Measurements from ENCODE around the gene SLC47A1. TPM values are rescaled to one million over a fixed set of nuclear protein-coding genes. Genes with fewer than 3 reads are reported as not detected.
"Not testable (repeated sequence)": the region's sequence is repeated elsewhere in the genome, so short reads cannot be mapped to it uniquely, and the experiment has no call there.

SLC47A1 gene
- total RNA-seq, 1 experiment from 2014 or later, result 16.1 TPM

- Histone ChIP-seq H3K27me3 (ENCODE audit: control insufficient read depth, insufficient read depth, low read length) (no peaks in the 10 kb centered on the region), H3K27ac (ENCODE audit: low read length) (no peak overlapping the region), H3K4me1 (ENCODE audit: control insufficient read depth, insufficient read depth, low read length) (no peaks in the 10 kb centered on the region), H3K36me3 (ENCODE audit: control insufficient read depth, insufficient read depth, low read length) (no peaks in the 10 kb centered on the region), H3K9me3 (ENCODE audit: control insufficient read depth, insufficient read depth, low read depth, low read length) (no peaks in the 10 kb centered on the region), H3K4me3 (ENCODE audit: low read depth in 2 of 2, low read length in 2 of 2) (no peak overlapping the region)
- ChIA-PET CTCF (interaction anchor here (1.7 kb wide), 1 partner anchor 245 kb away, joined by 14 read pairs; no protein-coding TSS in a partner anchor), POLR2A (no interaction called here)
- in situ Hi-C loops (cut with HindIII; ENCODE audit: low pct_unique_long_range_greater_than_20kb, low sequenced_read_pairs), result no loop called here
- ATAC-seq (no peak), DNase-seq (ENCODE audit: low read depth, low spot score) (no peak)
- TF ChIP-seq TCF7L2 (IDR thresholded peaks at IDR 0.05; ENCODE audit: low read depth, low read length), result no peak
- no peak for TF ChIP-seq SIN3A (IDR thresholded peaks at IDR 0.05; ENCODE audit: borderline replicate concordance, insufficient read depth, low read depth, low read length)
- intact Hi-C loops (cut with micrococcal nuclease; ENCODE audit: unreplicated experiment), result loop anchor here (10.0 kb wide), 1 partner anchor 127 kb away; the partner anchor contains the start of gene ALDH3A2
- BruUV-seq (replicated peaks), result no TSS peak
Observed at GRCh38 chr17:19517699-19518098, 16.0 kb upstream of the SLC47A1 start.

- H3K27ac ChIP-seq (ENCODE audit: low read length); H3K4me1 ChIP-seq (ENCODE audit: control insufficient read depth, insufficient read depth, low read length); H3K4me3 ChIP-seq (ENCODE audit: low read depth in 2 of 2, low read length in 2 of 2); DNase-seq (ENCODE audit: low read depth, low spot score); BruUV-seq (replicated peaks); H3K36me3 ChIP-seq (ENCODE audit: control insufficient read depth, insufficient read depth, low read length); ATAC-seq; POLR2A ChIA-PET; in situ Hi-C loops (cut with HindIII; ENCODE audit: low pct_unique_long_range_greater_than_20kb, low sequenced_read_pairs); H3K9me3 ChIP-seq (ENCODE audit: control insufficient read depth, insufficient read depth, low read depth, low read length); CTCF ChIA-PET; H3K27me3 ChIP-seq (ENCODE audit: control insufficient read depth, insufficient read depth, low read length): not testable (repeated sequence)
- intact Hi-C loops (cut with micrococcal nuclease; ENCODE audit: unreplicated experiment), result loop anchor here (10.0 kb wide), 1 partner anchor 125 kb away; the partner anchor contains the start of gene ALDH3A2
Observed at GRCh38 chr17:19519388-19520291, 14.0 kb upstream of the SLC47A1 start.

DNA sequence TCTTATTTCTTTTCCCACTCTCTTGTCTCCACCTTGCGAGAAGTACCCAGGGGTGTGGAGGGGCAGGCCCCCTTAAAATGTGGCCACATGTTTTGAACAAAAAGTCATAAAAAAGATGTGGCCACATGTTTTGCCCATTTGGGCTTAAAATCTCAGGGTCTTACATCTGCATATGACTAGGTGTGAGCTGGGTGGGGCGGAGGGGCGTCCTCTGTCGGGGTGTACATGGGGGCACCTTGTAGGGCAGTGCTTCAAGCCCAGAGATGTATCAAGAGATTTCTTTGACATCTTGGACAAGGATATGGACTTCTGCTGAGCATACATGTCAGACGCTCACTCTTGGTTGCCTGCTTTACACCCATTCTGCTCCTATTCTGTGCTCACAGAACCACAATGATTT, 13.0 kb upstream of the SLC47A1 start:
- CTCF ChIA-PET, result no interaction called here
- no peak for ATAC-seq
- no TSS peak for BruUV-seq (replicated peaks)

More for the DNA sequence above, 13.0 kb upstream of the SLC47A1 start:
- Histone ChIP-seq H3K27me3 (ENCODE audit: control insufficient read depth, insufficient read depth, low read length) (no peaks in the 10 kb centered on the region), H3K4me3 (ENCODE audit: low read depth in 2 of 2, low read length in 2 of 2) (no peak overlapping the region), H3K4me1 (ENCODE audit: control insufficient read depth, insufficient read depth, low read length) (no peaks in the 10 kb centered on the region), H3K36me3 (ENCODE audit: control insufficient read depth, insufficient read depth, low read length) (no peaks in the 10 kb centered on the region), H3K27ac (ENCODE audit: low read length) (no peak overlapping the region), H3K9me3 (ENCODE audit: control insufficient read depth, insufficient read depth, low read depth, low read length) (no peaks in the 10 kb centered on the region)
- POLR2A ChIA-PET, result no interaction called here
- intact Hi-C loops (cut with micrococcal nuclease; ENCODE audit: unreplicated experiment), result no loop called here
- no peak for TF ChIP-seq CTCF (IDR thresholded peaks at IDR 0.05)
- no peak for TF ChIP-seq POLR2AphosphoS5 (IDR thresholded peaks at IDR 0.05; ENCODE audit: low read depth, low read length)
- no peak for TF ChIP-seq REST (IDR thresholded peaks at IDR 0.05; ENCODE audit: insufficient read depth in 1 of 2, low read depth in 2 of 2, low read length in 1 of 2)
- no peak for TF ChIP-seq SIN3A (IDR thresholded peaks at IDR 0.05; ENCODE audit: borderline replicate concordance, insufficient read depth, low read depth, low read length)
- TF ChIP-seq TCF7L2 (IDR thresholded peaks at IDR 0.05; ENCODE audit: low read depth, low read length), result no peak
- in situ Hi-C loops (cut with HindIII; ENCODE audit: low pct_unique_long_range_greater_than_20kb, low sequenced_read_pairs), result no loop called here
- no peak for DNase-seq (ENCODE audit: low read depth, low spot score)
